Fibroblast of peridontal ligament (primary cell): ENCODE results near the gene SPRY1.

Source experiments
- DNase-seq: peaks from one replicate; pipeline ENCODE4 v3.0.0-alpha.2; 2010; ENCODE audit errors: extremely low read depth

The SPRY1 gene, protein sequence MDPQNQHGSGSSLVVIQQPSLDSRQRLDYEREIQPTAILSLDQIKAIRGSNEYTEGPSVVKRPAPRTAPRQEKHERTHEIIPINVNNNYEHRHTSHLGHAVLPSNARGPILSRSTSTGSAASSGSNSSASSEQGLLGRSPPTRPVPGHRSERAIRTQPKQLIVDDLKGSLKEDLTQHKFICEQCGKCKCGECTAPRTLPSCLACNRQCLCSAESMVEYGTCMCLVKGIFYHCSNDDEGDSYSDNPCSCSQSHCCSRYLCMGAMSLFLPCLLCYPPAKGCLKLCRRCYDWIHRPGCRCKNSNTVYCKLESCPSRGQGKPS

DNA sequence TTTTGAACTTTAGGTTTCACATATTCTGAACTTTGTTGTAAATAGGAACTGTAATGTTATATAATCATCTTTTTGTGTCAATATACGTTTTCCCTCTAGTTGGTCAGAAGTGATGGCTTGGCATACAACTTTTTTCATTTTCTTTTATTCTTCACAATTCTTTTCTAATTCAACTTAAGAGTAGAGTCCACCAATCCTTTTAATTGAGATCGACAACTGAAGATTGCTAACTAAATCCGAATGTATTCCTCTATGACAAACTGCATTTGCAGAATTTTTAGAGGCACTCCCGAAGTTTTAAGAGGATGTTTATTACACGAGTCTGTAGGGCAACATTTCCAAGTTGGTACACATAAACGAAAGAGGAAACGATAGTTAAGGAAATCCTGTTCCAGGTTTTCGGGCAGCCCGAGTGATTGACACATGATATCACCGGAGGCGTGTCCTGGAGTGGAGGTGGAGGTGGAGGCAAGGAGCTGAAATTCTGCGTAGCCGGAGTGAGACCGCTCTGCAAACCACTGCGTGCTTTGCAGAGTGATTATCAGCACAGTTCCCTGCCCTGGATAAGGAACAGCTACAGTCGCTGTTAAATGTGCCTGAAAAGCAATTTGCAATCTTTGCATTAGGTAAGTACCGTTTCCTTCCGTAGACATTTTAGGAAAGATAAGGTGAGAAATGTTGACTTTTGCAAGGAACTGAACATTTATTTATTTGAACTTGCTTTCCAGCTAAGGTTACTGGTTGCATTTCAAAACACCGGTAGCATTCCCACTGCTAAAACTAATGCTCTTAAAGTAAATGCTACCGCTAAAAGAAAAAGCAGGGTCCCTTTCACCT, at the start of gene SPRY1:
TSS of gene SPRY1 (plus strand) at position 489 of the 837 bp plus-strand sequence. CDS start 4,797 bp downstream, outside the sequence.
- DNase-seq = peak; percentile 86

DNA sequence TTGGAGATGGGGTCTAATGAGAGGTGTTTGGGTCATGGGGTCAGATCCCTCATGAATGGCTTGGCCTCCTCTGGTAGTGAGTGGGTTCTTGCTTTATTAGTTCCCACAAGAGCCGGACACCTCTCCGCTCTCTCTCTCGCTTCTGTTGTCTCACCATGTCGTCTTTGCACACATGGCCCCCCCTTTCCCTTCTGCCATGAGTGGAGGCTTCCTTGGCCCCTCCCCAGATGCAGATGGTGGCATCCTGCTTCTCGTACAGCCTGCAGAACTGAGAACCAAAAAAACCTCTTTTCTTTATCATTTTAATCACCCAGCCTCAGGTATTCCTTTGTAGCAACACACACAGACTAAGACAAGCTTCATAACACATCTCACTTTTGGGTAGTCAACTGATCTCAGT, 49.6 kb upstream of the SPRY1 start:
- DNase-seq = no peak

DNA sequence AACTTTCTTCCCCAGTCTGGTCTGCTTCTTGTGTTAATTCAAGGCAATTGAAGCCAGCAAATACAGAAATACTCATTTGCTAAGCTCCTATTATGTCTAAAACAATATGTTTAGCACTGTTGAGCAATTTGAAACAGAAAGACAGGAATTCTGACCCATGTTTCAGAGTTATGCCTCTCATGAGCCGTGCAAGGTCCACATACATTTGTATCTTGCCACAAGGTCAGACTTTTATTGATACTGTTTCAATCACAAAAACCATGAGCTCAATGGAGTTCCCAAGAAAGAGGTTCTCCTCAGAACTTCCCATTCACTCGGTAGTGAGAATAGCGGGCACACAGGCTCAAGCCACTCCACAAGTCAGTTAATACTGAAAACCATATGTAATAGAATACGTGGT, 47.6 kb upstream of the SPRY1 start:
- no peak for DNase-seq

DNA sequence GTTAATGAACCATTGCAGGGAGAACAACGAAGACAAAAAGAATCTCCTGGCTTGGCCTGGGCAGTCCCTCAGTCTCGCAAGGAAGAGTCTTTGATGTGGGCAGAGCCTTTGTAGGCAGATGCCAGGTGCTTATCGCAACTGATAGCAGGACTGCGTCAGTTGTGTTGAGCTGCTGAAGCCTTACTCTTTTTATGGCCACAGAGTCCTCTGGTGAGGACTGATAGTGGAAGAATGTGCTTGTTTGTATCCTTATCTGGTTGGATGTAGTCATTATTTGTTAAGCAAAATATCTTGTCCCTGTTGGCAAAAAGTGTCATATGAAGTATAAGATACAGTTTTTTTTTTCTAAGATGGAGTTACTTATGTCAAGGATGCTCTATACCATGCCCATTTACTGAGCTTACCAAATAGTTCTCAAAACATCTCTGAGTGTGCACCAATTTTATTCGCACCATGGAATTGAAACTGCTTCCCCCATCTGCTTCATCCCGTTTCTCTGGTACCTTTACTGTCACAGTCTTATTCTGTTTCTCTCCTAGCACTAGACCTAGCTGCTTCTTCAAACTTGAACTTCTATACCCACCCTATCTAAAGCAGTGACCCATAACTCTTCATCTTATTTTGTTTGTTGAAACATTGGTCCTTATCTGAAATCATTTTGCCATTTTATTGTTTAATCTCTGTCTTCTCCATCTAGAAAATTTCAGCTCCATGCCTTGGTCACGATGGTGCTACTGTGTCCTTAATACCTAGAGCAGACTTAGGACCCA, 47.0 kb upstream of the SPRY1 start:
- DNase-seq = no peak

DNA sequence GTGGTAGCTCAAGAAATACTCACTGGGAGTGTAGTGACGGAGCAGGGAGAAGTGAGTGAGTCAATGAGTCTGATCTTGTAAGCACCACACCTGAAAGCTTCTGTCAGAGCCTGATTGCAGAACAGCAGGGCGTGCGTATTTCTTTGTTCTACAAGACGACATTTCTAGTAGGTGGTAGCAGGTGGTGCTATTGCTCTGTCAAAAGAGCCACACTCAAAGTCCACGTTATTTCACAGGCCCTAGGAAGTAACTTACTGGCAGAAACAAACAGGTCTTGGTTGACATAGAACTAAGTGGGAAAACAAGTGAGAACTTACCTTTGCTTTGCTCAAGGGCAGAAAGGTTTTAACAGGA, 46.4 kb upstream of the SPRY1 start:
- DNase-seq = no peak

DNA sequence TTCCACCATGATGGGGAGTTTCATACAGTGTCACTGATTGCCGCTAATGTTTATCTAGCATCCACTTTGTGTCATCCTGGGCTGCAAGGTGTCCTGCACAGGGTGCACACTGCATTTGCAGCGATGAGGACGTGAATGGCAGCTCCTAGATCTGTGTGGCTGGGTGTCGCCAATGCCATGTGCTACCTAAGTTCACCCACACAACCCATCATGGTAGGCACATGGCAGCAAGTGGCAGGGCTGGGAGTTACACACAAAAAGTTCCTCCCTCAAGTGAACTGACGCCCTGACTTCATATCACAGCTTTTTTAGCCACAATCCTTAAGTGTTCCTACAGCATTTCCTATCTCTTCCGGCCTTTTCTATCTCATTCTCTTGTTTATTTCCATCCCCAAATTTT, 45.9 kb upstream of the SPRY1 start:
- no peak for DNase-seq

DNA sequence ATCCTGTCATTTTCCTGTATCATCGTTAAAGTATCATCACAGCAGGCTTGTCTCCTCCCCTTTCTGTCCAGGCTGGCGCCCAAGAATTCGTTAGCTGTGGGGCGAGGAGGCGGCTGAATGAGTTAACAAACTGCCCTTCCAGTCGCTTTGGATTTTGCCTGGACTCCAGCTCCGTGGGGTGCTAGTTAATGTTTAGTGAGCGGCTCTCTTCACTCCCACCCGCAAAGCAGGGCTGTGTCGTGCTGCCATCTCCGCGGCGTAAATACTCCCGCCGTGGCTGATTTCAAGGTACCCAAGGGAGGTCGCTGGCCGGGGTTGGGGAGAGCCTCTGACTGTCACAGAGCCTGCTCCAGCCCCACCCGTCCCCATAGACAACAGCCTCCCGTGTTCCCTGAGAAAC, 44.9 kb upstream of the SPRY1 start:
- DNase-seq = no peak

DNA sequence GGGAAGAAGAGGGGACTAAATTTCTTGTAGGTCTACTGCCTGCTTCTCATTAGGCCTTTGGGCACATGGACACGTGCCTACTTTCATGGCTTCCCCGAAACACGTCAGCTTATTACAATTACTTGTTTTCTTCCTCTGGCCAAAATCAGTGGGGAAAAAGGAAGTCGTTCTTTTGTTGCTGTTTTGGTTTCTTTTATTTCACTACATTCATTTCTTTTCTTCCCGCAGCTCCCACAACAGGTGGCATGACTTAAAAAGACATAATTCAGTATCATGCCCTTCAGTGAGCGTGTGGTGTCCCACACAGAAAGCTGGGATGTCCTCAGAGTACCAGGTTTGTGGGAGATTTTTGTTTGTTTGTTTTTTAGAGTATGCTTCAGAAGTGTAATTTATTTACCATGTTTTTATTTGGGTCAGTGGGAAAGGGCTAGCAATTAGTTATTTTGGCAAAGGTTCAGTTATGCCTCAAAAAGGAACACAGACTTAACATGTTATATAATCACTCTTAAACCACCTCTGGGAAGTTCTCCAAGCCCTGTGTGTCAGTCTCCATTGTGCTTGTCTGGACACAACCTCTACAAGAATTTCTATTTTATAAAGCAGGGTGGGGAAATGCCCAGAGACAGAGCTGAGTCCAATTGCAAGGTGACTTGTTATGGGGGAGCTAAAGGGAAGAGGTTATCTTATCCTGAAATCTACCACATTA, 44.2 kb upstream of the SPRY1 start:
- peak; percentile 79 for DNase-seq

DNA sequence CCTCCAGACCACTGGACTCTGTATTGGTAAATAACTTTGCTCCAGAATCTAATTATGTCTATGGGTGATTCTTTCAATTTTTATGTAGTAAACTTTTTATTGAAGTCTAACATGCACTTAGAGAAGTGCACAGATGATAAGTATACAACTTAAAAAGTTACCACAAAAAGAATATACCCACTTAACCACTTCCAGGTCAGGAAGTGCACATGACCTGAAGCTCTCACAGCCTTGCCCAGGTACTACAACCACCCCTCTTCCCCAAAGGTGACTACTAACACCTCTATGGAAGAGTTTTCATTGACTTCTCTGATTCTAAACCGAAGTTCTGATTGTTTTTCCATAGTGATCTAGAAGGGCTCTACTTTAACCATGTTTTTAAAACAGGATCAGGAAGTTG, 43.6 kb upstream of the SPRY1 start:
- no peak for DNase-seq

DNA sequence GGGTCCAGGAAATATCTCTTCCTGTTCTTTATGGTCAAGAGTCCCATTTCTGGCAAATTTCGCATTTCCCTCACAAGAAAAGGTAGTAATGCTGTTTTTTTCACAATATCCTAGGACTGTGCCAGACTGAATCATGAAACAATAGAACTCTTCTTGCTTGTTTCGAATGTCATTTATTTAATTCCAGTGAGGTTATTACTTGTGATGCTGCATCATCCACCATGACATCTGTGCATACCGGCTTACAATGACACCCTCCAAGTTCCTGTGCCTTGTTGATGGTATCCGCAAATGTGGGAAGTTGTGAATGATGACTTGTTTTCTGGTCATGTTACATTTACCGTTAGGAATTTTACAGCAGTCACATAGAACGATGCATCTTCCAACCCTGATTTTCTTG, 42.9 kb upstream of the SPRY1 start:
- no peak for DNase-seq

DNA sequence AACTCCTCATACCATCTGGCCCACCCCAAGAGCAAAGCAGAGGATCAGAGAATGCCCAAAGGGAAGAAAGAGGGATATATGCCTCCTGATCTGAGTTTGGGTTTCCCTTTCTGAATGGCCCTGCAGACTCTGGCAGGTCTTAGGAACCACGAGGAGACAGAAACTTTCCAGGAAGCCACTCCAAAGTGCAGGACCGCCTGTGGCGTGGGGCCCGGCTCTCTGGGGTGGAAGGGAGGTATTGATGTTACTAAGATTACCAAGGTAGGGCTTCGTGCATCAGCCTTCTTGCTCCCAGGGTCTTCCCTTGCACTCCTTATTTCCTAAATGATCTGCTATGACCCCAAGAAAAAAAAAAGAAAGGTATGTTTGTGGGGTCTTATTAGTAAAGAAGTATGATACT, 41.9 kb upstream of the SPRY1 start:
- DNase-seq = no peak

DNA sequence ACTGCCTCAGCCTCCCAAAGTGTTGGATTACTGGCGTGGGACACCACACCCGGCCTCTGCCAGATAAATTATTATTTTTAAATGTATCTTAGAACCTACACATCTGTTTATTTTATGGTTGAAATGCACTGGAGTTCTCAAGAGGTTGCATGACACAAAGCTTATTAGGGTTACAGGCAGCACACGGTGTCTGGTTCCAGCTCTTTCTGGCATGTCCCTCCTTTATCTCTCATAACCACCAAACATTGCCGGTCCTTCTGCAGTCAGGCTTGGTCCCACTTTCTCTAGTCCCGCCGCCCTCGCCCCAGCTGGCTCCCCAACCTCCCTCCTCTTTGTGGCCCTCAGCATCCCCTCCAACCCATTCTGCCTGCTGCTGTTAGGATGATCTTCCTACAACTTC, 39.7 kb upstream of the SPRY1 start:
- DNase-seq = no peak

DNA sequence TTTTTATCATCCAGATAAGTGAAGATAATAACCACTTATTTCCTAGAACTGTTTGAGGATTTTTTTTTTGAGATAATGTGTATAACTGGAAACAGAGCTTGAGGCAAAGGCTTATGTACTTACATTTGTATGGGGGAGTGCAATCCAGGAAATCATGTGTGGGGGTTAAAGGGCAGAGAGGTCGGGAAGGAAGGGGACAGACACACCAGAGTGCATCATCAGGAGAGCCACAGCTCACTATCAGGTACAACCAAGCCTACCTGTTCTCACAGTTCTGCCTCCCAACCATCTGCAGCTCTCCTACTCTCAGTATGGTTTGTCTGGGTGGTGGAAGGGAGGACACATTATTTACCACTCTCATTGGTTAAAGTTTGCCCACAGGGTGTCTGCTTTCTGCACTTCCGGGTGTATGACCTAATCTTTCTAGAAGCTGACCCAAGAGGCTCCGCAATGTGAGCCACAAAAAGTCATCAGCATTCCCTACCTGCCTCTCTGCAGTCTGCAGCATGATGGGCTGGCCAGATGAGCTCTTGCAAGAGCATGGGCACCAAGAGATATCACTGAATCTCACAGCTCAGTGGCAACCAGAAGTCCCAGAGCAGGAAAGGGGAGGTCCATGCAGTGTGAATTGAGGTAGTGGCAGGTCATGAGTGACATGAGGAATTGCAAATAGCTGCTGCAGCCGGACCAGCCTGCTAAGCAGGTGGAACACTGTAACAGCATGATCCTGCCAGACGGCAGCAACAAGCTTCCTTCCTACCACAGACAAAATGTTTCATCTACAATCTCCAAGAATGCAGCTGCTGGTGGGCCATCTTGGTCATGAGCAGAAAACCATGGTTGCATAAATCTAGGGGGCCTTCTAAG, 36.9 kb upstream of the SPRY1 start:
- no peak for DNase-seq

DNA sequence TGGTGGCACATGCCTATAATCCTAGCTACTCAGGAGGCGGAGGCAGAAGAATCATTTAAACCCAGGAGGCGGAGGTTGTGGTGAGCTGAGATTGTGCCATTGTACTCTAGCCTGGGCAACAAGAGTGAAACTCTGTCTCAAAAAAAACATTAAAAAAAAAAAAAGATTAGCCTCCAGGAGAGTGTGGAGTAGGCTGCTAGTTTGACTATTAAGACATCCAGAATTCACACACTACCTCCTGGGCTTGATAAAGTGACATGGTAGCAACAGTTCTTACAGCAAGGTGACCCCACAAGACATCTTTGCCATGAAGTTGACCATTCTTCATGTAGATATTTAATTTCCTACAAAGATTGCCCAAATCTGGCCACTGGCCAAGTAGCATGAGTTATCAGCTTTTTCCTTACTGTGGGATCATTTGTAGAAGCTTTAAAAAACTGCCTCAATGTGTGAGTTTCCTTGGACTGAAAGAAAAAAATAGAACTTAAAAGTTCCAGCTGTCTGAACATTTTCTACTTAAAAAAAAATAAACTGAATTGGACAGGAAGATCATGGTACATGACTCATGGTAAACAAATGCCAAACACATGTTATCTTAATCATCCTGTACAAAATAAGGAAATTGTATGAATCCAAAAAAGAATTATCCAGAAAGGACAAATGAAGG, 35.3 kb upstream of the SPRY1 start:
- DNase-seq = peak; percentile 96

DNA sequence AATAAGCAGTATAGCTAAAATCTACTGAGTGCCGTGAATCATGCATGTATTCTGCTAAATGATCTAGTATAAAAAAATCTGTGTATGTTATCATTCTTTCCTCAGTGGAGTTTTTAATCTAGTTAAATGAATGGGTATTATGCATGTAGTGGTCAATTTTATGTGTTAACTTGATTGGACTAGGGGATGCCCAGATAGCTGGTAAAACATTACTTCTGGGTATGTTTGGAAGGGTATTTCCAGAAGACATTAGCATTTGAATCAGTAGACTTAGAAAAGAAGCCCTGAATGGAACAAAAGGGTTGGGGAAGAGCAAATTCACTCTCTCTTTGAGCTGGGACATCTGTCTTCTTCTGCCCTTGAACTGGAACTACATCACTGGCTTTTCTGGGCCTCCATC, 34.5 kb upstream of the SPRY1 start:
- DNase-seq = no peak

DNA sequence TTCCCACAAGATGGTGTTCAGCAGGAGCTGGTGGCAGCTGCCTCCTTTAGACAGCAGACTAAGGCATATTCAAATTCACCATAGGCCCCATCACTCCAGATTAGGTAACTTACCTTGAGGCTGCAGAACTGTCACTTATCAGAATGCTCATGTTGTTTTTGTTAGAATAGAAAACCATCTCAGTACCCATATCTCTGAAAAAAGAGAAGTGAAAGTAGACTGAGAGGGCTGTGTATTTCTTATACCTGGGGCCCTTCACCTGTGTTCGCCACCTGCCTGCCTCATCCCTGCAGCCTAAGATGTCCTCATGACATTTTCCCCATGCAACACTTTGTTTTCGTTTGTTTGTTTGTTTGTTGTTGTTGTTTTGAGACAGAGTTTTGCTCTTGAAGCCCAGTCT, 32.9 kb upstream of the SPRY1 start:
- DNase-seq = no peak

DNA sequence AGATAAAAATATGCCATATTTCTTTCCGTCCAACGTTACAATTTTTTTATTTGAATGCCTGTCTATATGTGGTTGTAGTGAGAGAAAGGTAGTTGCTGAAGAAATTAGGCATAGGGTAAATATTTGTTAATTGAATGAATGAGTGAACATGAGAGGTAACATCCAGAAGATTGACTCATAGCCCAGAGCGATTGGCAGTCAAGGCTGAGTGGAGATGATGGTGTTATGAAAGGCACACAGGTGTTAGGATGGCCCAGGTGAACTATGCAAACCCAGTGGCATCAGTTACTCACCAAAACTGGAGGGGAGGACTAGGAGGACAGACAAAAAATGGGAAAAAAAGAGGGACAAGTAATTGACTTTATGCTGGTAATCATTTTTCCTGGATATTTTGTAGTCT, 31.7 kb upstream of the SPRY1 start:
- no peak for DNase-seq

DNA sequence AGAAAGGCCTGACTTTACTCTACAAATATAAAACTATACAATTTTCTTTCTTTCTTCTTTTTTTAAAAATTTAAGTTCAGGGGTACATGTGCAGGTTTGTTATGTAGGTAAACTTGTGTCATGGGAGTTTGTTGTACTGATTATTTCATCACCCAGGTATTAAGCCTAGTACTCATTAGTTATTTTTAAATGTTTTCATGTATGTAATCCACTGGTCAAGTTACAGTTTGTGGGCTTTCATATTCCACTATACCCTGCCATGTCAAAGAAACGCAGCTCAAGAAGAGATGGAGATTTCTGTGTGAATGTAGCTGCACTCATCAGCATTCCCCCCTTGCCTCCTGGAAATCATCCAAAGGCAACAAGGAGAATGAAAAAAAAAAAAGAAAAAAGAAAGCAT, 31.2 kb upstream of the SPRY1 start:
- DNase-seq = no peak

DNA sequence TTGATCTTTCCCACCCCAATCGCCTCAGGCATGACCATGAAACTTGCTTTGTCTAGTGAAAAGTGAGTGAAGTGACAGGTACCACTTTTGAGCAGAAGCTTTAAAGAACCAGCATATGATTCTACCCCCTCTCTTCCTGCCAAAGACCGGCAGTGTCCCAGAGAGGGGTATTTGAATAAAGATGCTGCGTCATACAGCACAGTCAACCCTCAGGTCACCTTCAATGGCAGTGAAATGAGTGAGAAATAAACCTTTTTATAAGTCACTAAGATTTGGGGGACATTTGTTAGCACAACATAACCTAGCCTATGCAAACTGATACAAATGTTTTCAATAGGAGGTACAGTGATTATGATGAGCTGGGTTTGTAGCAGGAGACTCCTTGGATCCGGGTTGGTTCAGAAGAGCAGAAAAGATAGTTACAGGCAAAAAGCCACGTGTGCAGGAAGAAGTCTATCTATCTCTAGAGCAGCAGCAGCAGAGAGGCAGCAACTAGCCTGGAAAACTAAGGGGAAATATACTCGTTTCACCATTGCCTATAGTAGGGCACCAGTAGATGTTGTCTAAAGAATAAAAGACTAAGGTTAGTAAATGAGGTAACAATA, 30.3 kb upstream of the SPRY1 start:
- DNase-seq = no peak

DNA sequence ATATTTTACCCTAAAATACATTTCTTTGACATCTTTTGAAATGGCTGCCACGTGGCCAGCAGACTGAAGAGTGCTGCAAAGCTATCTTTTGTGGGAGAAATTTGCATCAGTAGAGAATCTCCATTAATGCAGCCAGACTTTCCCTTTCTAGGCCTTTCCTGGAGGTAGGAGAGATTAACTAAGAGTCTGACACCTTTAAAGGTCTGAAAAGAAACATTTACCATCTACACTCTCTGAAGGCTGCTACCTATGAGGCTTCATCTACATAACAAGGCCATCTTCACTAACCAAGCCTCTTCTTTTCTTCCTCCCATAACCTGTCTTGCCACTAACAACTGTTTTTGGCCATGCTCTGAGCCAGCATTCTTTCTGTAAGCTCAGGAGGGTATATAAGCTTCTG, 17.8 kb upstream of the SPRY1 start:
- DNase-seq = no peak
